ENCODE data around the gene SCN5A. TPM values are rescaled to one million over a fixed set of nuclear protein-coding genes. Genes with fewer than 3 reads are reported as not detected.

Gene SCN5A
- total and polyA plus RNA-seq, 2 experiments from 2014 or later, result 0.97 to 1.3 TPM

DNA sequence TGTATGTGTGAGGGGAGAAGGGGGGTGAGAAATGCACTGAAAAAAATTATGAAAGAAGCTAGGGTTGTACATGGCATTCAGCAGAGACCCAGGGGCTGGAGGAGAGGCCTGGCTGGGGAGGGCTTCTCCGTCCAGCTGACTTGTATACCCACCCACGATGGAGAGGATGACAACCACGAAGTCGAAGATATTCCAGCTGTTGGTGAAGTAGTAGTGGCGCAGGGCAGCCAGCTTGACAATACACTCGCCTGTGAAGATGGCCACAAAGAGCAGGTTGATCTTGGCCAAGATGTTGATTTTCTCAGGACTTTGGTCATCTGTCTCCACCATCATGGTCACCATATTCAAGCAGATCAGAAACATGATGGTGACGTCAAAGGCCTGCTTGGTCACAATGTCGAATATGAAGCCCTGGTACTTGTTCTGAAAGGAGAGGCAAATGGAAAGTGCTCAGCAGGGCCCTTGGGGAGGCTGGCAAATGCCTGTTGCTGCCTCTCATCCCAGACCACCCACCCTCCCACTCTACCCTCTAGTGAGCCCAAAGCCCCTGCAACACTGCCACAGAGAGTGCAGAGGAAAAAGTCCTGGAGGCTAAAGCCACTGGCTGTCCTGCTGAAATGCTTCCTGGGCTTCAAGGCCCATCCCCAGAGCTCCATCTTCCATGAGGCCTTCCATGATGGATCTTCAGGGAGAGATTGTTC lies 95.2 kb downstream of the SCN5A start:
- Histone ChIP-seq H4K20me1 (ENCODE audit: insufficient read depth, poor library complexity, severe bottlenecking) (no peaks in the 10 kb centered on the region), H3K4me3 (no peak overlapping the region), H3K9me3 (ENCODE audit: low read depth) (no peaks in the 10 kb centered on the region), H3K4me2 (no peak overlapping the region), H3K27ac (no peak overlapping the region), H3K4me1 (ENCODE audit: insufficient read depth) (no peaks in the 10 kb centered on the region), H2AFZ (no peak overlapping the region), H3K9me2 (replicated peaks; ENCODE audit: insufficient read depth) (no peaks in the 10 kb centered on the region), H3K79me2 (no peaks in the 10 kb centered on the region), H3K27me3 (no peaks in the 10 kb centered on the region), H3K36me3 (replicated peaks; ENCODE audit: insufficient read depth, low read depth) (no peaks in the 10 kb centered on the region)
- DNase-seq (ENCODE audit: low spot score), result no peak
- TF ChIP-seq, protein P1, sequence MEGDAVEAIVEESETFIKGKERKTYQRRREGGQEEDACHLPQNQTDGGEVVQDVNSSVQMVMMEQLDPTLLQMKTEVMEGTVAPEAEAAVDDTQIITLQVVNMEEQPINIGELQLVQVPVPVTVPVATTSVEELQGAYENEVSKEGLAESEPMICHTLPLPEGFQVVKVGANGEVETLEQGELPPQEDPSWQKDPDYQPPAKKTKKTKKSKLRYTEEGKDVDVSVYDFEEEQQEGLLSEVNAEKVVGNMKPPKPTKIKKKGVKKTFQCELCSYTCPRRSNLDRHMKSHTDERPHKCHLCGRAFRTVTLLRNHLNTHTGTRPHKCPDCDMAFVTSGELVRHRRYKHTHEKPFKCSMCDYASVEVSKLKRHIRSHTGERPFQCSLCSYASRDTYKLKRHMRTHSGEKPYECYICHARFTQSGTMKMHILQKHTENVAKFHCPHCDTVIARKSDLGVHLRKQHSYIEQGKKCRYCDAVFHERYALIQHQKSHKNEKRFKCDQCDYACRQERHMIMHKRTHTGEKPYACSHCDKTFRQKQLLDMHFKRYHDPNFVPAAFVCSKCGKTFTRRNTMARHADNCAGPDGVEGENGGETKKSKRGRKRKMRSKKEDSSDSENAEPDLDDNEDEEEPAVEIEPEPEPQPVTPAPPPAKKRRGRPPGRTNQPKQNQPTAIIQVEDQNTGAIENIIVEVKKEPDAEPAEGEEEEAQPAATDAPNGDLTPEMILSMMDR (IDR thresholded peaks at IDR 0.05; ENCODE audit: poor library complexity), result no peak
- TF ChIP-seq EZH2phosphoT487 (IDR thresholded peaks at IDR 0.05; ENCODE audit: low read depth, severe bottlenecking, unreplicated experiment), result no peak
- no peak for TF ChIP-seq EZH2 (IDR thresholded peaks at IDR 0.05; ENCODE audit: borderline replicate concordance)
- 96% methylated on average over 8 of the region's 8 CpGs for whole genome bisulfite sequencing (ENCODE audit: low lambda C conversion rate, missing lambda C conversion rate)

DNA sequence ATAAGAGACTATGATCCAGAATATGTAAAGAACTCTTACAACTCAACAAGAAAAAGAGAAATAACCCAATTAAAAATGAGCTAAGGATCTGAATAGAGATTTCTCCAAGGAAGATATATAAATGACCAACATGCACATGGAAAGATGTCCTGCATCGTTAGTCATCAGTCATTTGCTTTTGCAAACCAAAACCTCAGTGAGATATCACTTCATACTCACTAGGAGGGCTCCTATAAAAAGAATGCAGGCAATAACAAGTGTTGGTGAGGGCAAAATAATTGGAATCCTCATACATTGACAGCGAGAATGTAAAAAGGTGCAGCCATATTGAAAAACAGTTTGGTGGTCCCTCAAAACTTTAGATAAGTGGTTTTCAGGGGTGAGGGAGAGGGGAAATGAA lies 96.4 kb downstream of the SCN5A start:
- Histone ChIP-seq H3K4me2 (no peak overlapping the region), H3K9me3 (ENCODE audit: low read depth) (no peaks in the 10 kb centered on the region), H3K4me3 (no peak overlapping the region), H3K27me3 (no peaks in the 10 kb centered on the region), H3K4me1 (ENCODE audit: insufficient read depth) (no peaks in the 10 kb centered on the region), H4K20me1 (ENCODE audit: insufficient read depth, poor library complexity, severe bottlenecking) (no peaks in the 10 kb centered on the region), H2AFZ (no peak overlapping the region), H3K27ac (no peak overlapping the region), H3K9me2 (replicated peaks; ENCODE audit: insufficient read depth) (no peaks in the 10 kb centered on the region), H3K79me2 (no peaks in the 10 kb centered on the region), H3K36me3 (replicated peaks; ENCODE audit: insufficient read depth, low read depth) (no peaks in the 10 kb centered on the region)
- DNase-seq (ENCODE audit: low spot score), result no peak
- TF ChIP-seq EZH2phosphoT487 (IDR thresholded peaks at IDR 0.05; ENCODE audit: low read depth, severe bottlenecking, unreplicated experiment) (no peak), EZH2 (IDR thresholded peaks at IDR 0.05; ENCODE audit: borderline replicate concordance) (no peak)
- TF ChIP-seq, protein P1 (IDR thresholded peaks at IDR 0.05; ENCODE audit: poor library complexity), result no peak
- WGBS (ENCODE audit: low lambda C conversion rate, missing lambda C conversion rate), result 86% methylated on average over 2 of the region's 2 CpGs

DNA sequence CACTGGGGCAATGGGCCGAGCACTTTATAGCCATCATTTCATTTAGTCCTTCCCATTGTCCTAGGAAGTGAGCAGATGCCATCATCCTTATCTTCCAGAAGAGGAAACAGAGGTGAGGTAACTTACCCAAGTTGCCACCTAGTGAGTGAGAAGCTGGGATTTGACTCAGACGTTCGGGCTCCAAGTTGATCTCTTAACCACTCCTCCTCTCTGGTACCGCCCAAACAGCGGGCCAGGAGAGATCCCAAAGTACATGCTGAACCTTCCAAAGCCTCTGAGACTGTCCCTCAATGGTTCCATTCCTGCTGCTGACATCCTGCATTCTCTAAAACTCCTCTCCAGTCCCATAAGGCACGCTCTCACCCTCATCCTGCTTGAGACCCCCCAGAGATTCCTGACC lies 97.1 kb downstream of the SCN5A start:
- Histone ChIP-seq H3K27me3 (no peaks in the 10 kb centered on the region), H3K4me3 (no peak overlapping the region), H4K20me1 (ENCODE audit: insufficient read depth, poor library complexity, severe bottlenecking) (no peaks in the 10 kb centered on the region), H3K4me2 (no peak overlapping the region), H2AFZ (no peak overlapping the region), H3K79me2 (no peaks in the 10 kb centered on the region), H3K4me1 (ENCODE audit: insufficient read depth) (no peaks in the 10 kb centered on the region), H3K9me3 (ENCODE audit: low read depth) (no peaks in the 10 kb centered on the region), H3K9me2 (replicated peaks; ENCODE audit: insufficient read depth) (no peaks in the 10 kb centered on the region), H3K36me3 (replicated peaks; ENCODE audit: insufficient read depth, low read depth) (no peaks in the 10 kb centered on the region), H3K27ac (no peak overlapping the region)
- no peak for DNase-seq (ENCODE audit: low spot score)
- 75% methylated on average over 6 of the region's 6 CpGs for WGBS (ENCODE audit: low lambda C conversion rate, missing lambda C conversion rate)
- TF ChIP-seq EZH2phosphoT487 (IDR thresholded peaks at IDR 0.05; ENCODE audit: low read depth, severe bottlenecking, unreplicated experiment), result no peak
- TF ChIP-seq, protein P1 (IDR thresholded peaks at IDR 0.05; ENCODE audit: poor library complexity), result no peak
- no peak for TF ChIP-seq EZH2 (IDR thresholded peaks at IDR 0.05; ENCODE audit: borderline replicate concordance)

Measured in hepatocyte (in vitro differentiated cells).